ENCODE results near the gene SLC35E1. TPM values are rescaled to one million over a fixed set of nuclear protein-coding genes. Genes with fewer than 3 reads are reported as not detected.
"Not testable (repeated sequence)": the region's sequence is repeated elsewhere in the genome, so short reads cannot be mapped to it uniquely, and the experiment has no call there.

SLC35E1 gene
- total RNA-seq, 1 donor from 2014 or later: 20.8 TPM

DNA sequence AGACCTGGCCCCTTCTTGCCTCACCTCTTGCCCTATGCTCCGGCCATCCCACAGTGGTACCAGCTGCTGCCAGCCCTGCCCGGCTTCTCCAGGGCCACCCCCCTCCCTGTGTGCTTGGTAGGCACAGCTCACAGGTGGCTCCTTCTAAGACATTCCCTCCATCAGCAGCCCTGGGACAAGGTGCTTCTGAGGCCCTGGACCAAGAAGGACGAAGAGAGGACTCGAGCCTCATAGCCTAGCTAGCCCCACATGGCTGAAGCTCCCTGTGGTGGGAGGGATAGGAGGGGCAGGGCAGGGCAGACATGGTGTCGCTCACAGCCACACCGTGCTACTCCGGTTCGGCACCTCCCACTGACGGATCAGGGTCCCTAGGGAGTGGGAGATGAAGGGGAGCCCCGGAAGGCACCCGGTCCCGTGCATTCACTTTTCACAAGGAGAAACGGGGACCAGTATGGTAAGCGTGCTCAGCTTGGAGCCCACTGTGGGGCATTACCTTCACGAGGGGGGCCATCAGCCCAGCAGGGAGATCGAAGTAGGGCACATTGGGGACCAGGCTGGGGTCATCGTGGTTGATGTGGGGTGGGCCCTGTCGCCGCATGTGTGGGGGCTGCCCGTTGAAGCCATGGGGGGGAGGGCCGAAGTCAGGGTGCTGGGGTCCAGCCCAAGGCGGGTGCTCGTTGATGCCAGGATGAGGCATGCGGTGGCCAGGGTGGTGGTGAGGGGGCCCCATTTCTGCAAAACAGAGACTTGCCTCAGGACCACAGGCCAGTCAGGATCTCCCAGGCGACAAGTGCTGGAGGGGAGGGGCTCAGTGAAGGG is 49.4 kb downstream of the SLC35E1 start:
- DNase-seq (ENCODE audit: low read depth, low spot score): no peak

DNA sequence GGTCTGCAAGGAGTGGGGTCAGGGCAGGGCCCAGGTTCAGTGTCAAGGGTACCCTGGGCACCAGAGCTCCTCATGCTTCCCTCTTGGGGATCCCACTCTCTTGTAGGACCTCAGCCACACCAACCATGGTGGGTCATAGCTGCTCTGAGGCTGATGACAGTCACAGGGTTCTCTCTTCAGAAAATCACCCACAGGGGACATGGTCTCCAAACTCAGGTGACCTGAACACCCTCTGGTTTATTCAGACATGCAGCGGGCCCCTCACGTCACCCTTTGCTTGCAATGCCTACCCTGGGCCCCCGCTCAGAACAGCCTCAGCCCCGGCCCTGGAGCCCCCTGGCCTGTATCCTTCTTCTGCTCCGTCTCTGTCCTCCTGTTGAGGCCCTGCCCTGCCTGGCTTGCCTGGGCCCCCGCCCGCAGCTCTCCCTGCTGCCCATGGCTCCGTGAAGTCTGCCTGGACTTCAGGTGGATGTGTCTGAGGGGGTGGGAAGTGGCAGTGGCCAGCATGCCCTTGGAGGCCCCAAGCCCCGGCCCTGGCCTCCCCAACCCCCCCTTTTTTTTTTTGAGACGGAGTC is 50.4 kb downstream of the SLC35E1 start:
- DNase-seq (ENCODE audit: low read depth, low spot score): no peak

- DNase-seq (ENCODE audit: low read depth, low spot score): no peak
Measured at GRCh38 chr19:16520986-16521624, 51.1 kb downstream of the SLC35E1 start.

DNA sequence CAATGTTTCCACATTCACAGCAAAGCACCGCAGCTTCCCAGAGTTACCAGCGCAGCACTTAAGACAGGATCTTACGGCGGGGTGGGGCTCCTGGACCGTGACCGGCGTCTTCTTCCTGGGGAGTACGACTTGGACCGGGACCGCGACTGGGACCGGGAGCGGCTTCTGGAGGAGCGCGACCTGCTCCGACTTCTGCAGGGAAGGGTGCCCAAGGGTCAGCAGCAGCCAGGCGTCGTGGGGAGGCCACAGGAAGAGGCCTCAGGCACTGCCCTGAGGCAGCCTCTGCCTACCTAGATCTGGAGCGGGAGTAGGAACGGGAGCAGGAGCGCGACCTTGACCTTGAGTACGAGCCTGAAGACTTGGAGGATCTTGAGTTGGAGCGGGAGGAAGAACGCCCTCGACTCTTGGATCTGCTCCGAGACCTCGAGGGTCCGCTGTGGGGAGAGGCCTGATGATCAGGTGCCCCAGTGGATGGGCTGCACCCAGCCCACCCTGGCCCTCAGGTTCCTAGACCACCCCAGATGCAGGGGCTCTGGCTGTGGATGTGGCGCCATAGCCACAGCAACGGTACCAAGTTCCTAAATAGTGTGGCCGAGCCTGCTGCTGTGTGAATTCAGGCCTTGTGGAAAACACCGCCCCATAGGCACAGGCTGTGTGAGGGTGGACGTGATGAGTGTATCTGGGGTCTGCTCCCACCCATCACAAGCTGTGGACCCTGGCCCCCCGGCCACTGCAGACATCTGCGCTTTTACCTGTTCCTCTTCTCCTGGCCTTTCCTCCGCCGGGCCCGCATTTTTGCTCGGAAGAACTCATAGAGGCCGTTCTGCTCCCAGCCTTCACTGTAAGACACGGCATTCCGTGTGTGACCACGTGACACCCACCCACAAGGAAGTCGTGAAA is 51.9 kb downstream of the SLC35E1 start:
- no peak for DNase-seq (ENCODE audit: low read depth, low spot score)

DNA sequence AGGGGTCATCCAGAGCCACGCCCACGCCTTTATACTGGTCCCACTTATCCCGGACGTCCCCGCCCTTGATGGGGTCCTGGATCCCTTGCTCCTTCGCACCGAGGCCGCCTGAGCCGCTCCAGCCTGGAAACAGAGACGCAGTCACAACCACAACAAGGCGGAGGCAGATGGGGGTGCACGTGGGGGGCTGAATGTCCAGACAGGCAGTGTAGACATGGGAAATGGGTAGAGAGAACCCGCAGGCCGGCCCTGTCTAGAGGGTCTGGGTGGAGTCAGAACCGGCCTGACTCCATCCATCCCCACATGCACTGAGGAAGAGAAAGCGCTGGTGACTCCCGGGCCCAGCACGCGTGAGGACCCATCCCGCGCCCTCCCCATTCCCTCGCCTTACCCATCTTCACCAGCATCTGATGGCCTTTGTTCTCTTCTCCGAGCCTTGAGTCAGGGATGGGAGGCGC is 53.0 kb downstream of the SLC35E1 start:
- DNase-seq (ENCODE audit: low read depth, low spot score): no peak

GRCh38 chr19:16518483-16519229 is 53.6 kb downstream of the SLC35E1 start:
- no peak for DNase-seq (ENCODE audit: low read depth, low spot score)

GRCh38 chr19:16518061-16518460 is 54.2 kb downstream of the SLC35E1 start:
- DNase-seq (ENCODE audit: low read depth, low spot score): no peak

- DNase-seq (ENCODE audit: low read depth, low spot score): no peak
Measured at GRCh38 chr19:16516923-16517610, 55.1 kb downstream of the SLC35E1 start.

DNA sequence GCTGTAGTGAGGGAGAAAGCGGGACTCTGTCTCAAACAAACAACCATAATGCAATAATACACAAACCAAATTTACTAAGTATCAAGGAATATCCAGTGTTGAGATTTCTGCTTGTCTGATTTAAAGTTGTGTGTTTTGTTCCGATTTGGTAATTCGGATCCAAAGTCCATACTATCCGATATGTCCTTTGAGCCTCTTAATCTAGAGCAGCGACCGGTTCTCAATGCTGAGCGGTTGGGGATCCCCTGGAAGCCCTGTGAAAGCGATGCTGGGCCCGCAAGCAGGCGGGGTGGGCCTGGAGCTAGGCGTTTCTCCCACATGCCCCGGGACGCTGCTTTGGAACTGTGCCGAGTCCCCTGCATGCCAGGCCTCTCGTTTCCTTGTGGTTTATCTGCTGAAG is 55.8 kb downstream of the SLC35E1 start:
- no peak for DNase-seq (ENCODE audit: low read depth, low spot score)

- no peak for DNase-seq (ENCODE audit: low read depth, low spot score)
Measured at GRCh38 chr19:16514383-16515019, 57.7 kb downstream of the SLC35E1 start.

- not testable (repeated sequence) for DNase-seq (ENCODE audit: low read depth, low spot score)
Measured at GRCh38 chr19:16512611-16513010, 59.6 kb downstream of the SLC35E1 start.

GRCh38 chr19:16509141-16510061 is 62.8 kb downstream of the SLC35E1 start:
- DNase-seq (ENCODE audit: low read depth, low spot score): no peak

GRCh38 chr19:16508546-16508945 is 63.7 kb downstream of the SLC35E1 start:
- DNase-seq (ENCODE audit: low read depth, low spot score): no peak

- DNase-seq (ENCODE audit: low read depth, low spot score): no peak
Measured at GRCh38 chr19:16506961-16507360, 65.3 kb downstream of the SLC35E1 start.

DNA sequence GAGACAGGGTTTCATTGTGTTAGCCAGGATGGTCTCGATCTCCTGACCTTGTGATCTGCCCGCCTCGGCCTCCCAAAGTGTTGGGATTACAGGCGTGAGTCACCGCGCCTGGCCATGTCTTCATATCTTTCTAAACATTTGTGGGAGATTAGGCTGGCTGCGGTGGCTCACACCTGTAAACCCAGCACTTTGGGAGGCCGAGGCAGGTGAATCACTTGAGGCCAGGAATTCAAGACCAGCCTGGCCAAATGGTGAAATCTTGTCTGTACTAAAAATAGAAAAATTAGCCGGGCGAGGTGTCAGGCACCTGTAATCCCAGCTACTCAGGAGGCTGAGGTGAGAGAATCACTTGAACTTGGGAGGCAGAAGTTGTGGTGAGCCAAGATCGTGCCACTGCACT is 66.1 kb downstream of the SLC35E1 start:
- not testable (repeated sequence) for DNase-seq (ENCODE audit: low read depth, low spot score)

- DNase-seq (ENCODE audit: low read depth, low spot score): no peak
Measured at GRCh38 chr19:16504271-16504670, 67.9 kb downstream of the SLC35E1 start.

All from pulmonary artery endothelial cell (primary cell).